Hippocampal formation (tissue), 2 donors: ENCODE data around the gene NRG2.

Experiments used
- DNase-seq, 2 donors: peaks; one replicate each; lab custom pipeline; 2025; lab: John Stamatoyannopoulos, UW

NRG2 gene

DNA sequence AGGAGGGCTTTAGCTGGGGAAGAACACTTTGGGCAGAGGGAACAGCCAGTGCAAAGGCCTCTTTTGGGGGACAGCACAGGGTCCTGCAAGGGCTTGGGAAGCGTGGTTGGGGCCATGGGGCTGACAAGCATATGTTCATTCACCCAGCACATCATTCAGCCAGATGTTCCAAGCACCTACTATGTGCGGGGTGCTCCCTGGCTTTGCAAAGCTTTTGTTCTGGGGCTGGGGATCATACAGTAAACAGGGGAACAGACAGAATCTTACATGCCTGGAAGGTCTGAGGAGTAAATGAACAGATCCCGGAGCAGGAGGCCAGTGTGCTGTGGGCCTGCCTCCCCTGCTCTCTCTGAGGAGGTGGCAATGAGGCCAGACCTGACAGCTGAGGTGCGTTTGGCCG lies 230.8 kb downstream of the NRG2 start:
- DNase-seq, result no peak

DNA sequence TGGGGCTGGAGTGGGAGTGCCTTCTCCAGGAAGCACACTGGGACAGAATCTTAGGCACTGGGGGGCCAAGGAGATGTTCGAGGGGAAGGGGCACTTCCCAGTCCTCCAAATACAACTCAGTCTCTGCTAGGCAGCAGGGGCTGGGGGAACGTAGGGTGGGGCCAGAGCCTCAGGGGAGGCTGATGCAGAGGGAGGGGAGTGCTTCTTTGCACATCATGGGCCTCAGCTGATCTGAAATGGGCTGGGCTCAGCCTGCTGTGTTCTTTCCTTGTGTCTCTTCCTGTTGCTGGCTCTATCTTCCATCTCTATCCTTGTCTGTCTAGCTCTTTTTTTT lies 231.9 kb downstream of the NRG2 start:
- no peak for DNase-seq

DNA sequence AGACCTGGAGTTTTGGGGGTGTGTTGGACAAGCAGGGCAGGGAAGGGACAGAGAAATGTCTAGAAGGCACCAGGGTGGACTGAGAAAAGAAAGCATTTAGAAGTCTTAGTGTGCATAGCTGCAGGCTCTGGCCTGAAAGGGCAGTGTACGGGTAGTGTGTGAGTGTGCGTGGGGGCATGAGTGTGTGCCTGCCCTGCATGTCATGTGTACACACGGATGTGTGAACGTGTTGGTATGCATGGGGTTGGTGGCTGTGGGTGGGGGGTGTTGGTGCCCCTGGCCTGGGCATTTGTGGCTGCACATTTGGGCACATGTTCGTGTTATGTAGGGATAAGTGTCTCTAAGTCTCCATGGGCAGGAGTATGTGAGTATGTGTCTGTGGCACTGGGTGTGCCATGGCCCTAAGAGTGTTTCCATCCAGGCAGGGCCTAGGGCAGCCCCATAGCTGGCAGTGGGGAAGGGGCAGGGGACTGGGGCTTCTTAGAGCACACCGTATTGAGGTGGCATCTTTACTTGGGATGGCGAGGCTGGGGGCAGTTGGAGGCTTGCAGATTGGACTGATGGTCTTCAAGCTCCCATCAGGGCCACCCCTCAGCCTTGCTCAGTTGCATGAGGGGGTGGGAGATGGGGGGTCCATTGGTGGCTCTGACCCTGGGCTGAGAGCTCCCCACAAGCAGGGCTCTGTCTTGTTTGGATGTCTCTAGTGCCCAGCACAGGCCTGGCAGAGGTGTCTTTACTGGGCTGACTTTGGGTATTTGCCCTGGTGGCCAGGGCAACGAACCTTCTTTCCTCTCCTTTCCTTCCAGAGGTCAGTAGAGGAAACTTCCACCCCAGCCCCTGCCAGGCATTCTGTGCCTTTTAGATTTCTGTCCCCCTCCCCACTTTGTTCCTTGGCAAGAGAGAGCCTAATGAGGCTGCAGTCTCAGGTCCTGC lies 232.5 kb downstream of the NRG2 start:
- peak; percentile 8 to 20 for DNase-seq

DNA sequence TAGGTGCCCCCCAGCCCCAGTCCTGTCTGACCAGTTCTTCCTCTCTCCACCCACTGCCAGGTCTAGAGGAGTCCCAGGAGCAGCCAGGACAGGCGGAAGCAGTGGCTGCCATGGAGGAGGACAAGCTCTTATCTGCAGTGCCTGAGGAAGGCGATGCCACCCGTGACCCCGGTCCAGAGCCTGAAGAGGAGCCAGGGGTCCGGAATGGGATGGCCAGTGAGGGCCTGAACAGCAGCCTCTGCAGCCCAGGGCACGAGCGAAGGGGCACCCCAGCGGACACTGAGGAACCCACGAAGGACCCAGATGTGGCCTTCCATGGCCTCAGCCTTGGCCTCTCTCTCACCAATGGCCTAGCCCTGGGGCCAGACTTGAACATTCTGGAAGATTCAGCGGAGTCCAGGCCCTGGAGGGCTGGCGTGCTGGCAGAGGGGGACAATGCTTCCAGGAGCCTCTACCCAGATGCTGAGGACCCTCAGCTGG lies 233.7 kb downstream of the NRG2 start:
- no peak for DNase-seq

DNA sequence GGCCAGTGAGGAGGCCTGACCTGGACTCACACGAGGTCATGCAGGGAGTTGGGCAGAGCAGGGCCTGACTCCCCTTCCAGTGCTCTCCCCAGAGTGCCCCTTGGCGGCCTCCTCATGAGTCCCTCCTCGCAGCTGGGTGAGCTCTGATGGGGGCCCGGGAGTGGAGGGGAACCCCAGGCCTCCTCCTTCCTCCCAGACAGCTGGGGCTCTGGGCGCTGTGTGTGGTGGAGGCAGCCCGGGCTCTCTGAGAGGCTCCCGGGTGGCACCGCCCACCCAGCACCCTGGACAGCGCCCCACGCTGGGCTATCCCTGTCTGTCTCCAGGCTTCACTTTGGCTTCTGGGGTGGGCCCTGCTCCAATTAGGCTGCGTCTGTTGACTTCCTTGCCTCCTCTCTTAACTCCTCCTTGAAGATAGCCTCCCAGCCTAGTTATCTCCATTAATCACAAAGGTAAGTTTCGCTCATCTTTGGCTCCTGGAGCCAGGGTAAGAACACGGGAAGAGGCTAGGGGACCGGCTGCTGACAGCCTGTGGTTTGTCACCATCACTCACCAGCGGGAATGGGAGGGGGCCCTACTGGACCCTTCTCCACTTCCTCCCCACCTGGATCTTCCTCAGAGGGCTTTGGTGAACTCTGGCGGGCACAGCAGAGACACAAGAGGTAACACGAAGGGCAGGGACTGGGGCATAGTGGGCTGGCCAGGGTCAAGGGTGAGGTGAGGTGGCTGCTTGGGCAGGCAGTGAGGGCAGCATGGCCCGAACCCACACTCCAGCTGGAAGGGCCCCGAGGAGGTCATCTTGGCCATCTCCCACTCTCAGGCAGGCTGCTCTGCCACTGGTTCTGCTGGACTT lies 234.4 kb downstream of the NRG2 start:
- no peak for DNase-seq

DNA sequence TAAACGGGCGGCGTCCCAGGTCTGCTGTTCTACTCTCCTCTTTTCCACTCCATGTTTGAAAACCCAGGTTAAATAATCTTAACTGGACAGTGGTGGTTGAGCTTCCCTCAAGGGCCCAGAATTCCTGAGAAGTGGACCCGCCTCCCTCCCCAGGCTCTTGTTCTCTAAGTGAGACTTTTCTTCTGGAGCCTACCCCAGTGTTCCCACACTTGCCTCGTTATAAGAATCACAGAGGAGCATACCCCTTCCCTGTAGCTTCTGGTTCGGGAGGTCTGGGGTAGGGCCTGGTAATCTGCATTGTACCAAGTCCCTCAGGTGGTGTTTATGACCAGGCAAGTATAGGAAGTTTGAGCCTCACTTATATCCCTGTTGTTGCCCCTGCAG lies 235.5 kb downstream of the NRG2 start:
- DNase-seq, result no peak

DNA sequence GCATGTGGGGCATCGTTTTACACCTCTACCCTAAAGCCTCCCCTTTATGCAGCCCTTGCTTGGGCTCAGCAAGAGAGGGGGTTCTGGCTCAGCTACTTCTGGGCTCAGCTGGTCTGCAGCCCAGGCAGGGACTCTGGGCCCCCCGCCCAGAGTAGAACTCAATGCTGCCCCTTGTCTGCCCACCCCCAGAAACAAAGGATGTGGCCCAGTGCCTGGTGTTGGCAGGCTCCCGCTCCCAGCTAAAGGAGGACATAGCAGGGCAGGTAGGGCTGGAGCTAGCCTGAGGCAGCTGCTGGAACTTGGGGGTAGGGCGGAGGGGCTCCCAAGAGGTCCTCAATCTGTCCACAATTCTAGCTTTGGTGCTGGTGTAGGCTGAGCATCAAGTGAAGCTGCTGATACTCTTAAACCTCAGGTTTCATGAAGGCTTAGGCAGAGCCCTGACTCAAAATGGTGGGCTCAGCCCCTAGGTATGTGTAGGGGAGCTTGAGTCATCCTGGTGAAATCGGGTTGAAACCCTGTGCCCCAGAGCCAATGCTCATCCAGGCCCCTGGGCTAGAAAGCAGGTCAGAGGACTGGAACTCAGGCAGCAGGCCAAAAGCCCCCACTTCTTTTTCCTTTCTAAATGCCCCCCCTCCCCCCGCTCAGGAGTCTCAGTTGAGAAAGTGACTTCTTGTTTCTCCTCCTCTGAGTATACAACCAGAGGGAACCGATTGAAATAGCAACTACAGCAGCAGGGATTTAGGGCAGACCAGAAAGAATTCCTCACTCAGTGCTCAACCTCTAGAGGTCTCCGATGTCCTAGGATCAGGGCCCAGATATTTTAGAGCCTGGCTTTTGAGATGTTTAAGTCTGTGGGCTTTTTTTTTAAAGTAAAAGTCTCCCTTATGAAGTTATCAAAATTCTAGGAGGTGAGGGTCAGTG lies 236.1 kb downstream of the NRG2 start:
- peak in 1 of 2 donors; percentile 18 for DNase-seq

DNA sequence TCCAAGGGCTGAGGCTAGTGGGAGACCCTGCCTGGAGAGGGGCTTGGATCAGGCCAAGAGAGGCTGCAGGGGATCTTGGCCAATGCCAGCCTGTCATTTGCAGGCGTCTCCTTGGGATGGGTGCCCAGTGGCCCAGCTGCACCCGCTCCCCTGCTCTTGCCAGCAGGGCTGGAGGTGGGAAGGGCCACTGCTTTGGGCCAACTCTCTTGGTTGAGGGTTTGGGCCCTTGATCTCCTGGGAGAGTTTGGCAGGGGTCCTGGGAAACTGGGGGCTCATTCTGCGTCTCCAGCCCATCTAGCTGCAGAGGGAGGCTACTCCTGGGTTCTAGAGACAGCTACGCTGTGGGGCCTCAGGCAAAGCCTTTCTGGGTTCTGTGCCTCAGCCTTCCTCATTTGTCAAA lies 237.0 kb downstream of the NRG2 start:
- DNase-seq, result peak in 1 of 2 donors; percentile 21

DNA sequence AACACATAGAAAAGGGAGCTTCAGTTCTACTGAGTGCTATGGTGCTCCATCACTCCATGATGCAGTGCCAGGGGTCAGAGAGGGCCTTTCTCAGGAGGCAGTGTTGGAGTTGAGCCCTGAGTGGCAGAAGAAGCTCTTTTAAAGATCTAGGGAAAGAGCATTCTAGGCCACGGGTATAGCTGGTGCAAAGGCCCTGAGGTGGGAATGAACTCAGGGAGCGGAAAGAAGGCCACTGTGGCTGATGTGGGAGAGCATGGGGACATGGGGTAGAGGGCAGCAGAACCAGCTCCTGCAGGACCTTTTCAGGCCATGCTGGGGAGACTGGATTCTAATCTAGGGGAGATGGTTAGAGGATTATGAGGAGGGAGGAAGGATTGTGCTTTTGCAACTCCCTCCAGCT lies 237.6 kb downstream of the NRG2 start:
- DNase-seq, result no peak

DNA sequence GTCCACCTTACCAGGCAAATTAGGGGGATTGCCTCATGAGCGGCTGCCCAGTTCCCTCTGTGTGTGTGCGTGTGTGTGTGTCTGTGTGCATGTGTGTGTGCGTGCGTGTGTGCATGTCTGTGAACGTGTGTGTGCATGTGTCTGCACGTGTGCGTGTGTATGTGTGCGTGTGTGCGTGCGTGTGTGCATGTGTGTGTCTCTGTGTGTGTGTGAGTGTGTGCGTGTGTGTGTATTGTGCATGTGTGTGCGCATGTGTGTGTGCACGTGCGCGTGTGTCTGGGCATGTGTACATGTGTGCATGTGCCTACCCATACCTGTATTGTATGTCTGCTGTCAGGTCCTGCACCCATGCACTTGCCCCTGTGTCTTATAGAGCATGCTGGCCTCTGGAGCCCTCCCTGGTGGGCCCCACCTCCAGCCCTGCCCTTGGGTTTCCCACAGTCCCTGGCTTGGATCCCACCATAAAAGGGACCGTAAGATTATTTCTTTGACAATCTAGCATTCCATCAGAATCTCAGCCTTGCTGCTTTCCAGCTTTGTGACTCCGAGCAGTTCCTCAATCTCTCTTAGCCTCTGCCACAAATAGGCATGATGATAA lies 238.2 kb downstream of the NRG2 start:
- no peak for DNase-seq

DNA sequence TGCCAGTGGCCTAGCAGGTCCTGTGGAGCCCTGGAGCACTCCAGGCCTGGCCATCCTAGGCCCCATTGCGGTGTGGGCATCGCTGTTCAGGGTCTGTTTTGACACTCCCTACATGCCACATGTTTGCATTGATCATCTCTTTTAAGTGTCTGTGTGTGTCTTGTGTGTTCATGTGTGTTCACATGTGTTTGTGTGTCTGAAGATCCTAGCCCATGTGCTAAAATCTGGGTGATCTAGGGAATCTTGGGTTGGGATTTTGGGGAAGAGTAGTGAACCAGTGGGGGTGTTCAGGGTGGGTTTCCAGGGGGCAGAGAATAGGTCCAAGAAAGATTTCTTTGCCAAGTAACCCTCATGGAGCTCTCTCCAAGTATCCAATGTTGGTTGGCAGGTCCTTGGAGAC lies 239.1 kb downstream of the NRG2 start:
- no peak for DNase-seq

DNA sequence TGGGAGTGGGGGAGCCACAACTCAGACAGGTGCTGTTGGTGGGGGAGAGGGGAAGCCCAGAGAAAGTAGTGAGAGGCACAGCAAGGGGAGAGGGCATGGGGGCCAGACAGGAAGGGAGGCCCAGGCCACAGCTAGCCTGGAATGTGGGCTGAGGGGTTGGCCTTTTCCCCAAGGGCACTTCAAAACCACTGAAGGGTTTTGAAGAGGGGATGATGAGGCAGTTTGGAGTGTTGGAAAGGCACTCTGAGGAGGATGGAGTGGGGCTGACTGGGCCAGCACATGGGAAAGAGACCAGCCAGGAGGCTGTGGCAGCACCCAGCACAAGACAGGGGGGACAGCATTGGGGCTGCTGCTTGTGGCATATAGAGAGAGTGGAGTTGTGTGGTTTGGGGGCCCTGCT lies 243.7 kb downstream of the NRG2 start:
- DNase-seq, result no peak

DNA sequence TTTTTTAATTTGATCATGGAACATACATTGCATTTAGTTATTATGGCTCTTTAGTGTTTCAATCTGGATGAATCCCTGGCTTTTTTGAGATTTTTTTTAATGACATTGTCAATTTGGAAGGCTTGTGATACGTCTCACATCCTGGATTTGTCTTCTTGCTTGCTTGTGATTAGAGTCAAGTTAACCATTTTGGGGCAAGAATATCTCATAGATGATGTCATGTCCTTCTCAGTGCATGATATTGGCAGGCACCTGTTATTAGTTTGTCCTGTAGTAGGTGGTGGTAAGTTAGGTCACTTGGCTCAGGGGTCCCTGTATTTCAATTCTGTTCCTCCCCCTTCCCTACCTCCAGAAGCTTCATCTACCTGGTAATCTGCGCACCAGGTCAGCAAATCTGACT lies 244.2 kb downstream of the NRG2 start:
- no peak for DNase-seq

DNA sequence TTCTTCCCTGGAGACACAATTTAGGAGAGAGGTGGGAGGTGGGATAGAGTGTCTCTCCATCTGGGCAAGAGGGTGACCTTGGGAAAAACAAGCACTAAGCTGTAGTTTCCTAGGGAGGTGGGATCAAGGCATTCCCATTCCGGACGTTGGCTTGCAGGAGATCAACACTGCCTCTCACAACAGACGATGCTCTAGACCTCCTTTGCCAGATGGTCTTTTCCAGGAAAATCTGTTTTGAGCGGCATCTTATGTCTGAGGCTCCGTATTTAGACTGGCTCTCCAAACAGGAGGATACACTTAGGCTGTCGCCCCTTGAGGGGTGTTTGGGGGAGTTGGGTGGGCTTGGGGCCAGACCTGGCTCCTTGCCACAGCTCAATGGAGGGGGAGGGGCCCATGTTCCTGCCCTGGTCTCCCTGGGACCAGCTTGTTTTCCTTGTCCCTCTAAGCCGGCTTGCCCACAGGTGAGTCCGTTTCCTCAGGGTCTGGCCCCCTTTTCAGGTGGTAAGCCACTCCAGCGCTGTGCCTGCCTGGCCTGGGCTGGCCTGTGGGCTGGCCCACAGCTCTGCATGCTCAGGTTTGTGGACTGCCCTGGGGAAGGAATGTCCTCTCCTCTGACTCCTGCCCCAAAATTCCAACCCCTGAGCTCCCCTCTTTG lies 245.1 kb downstream of the NRG2 start:
- no peak for DNase-seq

DNA sequence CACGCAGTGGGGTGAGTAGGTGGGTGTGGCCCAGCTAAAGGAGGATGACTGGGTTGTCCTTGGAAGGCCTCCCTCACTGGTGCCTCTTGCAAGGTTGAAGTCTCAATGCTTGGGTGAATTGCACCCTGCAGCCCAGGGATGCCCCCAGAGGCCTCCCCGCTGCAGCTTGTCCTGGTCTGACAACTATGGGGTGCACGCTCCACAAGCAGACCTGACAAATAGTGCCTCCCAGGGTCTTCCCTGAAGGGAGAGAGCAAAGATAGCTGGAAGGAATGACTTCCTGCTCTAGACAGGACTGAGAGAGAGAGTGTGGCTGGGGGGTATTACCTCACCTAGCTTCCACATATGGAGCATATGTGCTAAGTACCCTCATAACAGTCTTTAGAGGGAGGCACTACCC lies 245.8 kb downstream of the NRG2 start:
- DNase-seq, result no peak
